HEK293 (cell line): ENCODE data around the gene STK10.

ENCODE experiments used
- CTCF ChIA-PET: fragments of 350-600 bp; formaldehyde crosslinking; extraction: SDS; loops from one replicate; lab custom pipeline; 2021; ENCODE audit warnings: antibody characterized with exemption; lab: Yijun Ruan, JAX
- POLR2A ChIA-PET: fragments of 300-600 bp; formaldehyde crosslinking; extraction: SDS; loops from one replicate; lab custom pipeline; 2020; ENCODE audit warnings: antibody characterized with exemption, inconsistent platforms; lab: Yijun Ruan, JAX
- H3K27ac ChIP-seq: fragments of 200-500 bp; sonication (Bioruptor generic); 2 replicates; pipeline ENCODE4 v1.5.1; 2014; ENCODE audit warnings: low read depth, low read length, control low read depth, inconsistent platforms; ENCODE audit errors: extremely low read depth
- H3K36me3 ChIP-seq, 2 experiments: fragments of 200-500 bp in 1 of 2; sonication (Bioruptor generic) in 1 of 2; 1 replicate in 1 of 2; 2 replicates in 1 of 2; pipeline ENCODE4 v1.5.1; 2014 to 2017; ENCODE audit warnings: inconsistent platforms in 2 of 2, low read length in 2 of 2; ENCODE audit not compliant: control insufficient read depth in 2 of 2, insufficient read depth in 1 of 2
- H3K4me1 ChIP-seq: fragments of 200-500 bp; sonication (Bioruptor generic); 2 replicates; pipeline ENCODE4 v1.5.1; 2014; ENCODE audit warnings: mild to moderate bottlenecking, low read length, inconsistent platforms; ENCODE audit not compliant: control insufficient read depth, insufficient read depth
- H3K4me3 ChIP-seq: 2 replicates; pipeline ENCODE4 v1.5.1; 2011; ENCODE audit warnings: low read depth, mild to moderate bottlenecking, control low read depth, low read length, moderate library complexity
- H3K9me3 ChIP-seq: fragments of 200-500 bp; sonication (Bioruptor generic); 2 replicates; pipeline ENCODE4 v1.5.1; 2014; ENCODE audit warnings: low read depth, low read length, inconsistent platforms; ENCODE audit not compliant: control insufficient read depth, insufficient read depth
- CTCF ChIP-seq: fragments of 450-650 bp; formaldehyde crosslinking; IDR thresholded peaks from 2 replicates; pipeline ENCODE4 v1.5.1; 2016; ENCODE audit warnings: missing biosample characterization, missing genetic modification characterization
- PRDM1 ChIP-seq: fragments of 450-650 bp; formaldehyde crosslinking; IDR thresholded peaks from 2 replicates; pipeline ENCODE4; 2016; ENCODE audit warnings: missing biosample characterization, missing genetic modification characterization
- PRDM6 ChIP-seq: fragments of 450-650 bp; formaldehyde crosslinking; IDR thresholded peaks from 2 replicates; pipeline ENCODE4 v1.5.1; 2017; ENCODE audit warnings: missing biosample characterization, missing genetic modification characterization
- SALL2 ChIP-seq: fragments of 450-650 bp; formaldehyde crosslinking; IDR thresholded peaks from 2 replicates; pipeline ENCODE4 v1.5.0; 2017; ENCODE audit warnings: missing biosample characterization, mild to moderate bottlenecking, missing genetic modification characterization, borderline replicate concordance
- SCRT1 ChIP-seq: fragments of 450-650 bp; formaldehyde crosslinking; IDR thresholded peaks from 2 replicates; pipeline ENCODE4 v1.5.1; 2016; ENCODE audit warnings: missing biosample characterization, missing genetic modification characterization, borderline replicate concordance
- ZNF10 ChIP-seq: fragments of 450-650 bp; formaldehyde crosslinking; IDR thresholded peaks from 2 replicates; pipeline ENCODE4 v1.5.1; 2017; ENCODE audit warnings: missing biosample characterization, missing genetic modification characterization
- ZNF362 ChIP-seq: fragments of 450-650 bp; formaldehyde crosslinking; IDR thresholded peaks from 2 replicates; pipeline ENCODE4 v1.5.1; 2016; ENCODE audit warnings: missing biosample characterization, missing genetic modification characterization
- ZNF366 ChIP-seq: fragments of 450-650 bp; formaldehyde crosslinking; conservative IDR thresholded peaks from 2 replicates; pipeline ENCODE4 v1.5.1; 2016; ENCODE audit warnings: missing biosample characterization, missing genetic modification characterization
- ZNF549 ChIP-seq: fragments of 450-650 bp; IDR thresholded peaks from 2 replicates; pipeline ENCODE4 v1.5.1; 2018; ENCODE audit warnings: missing biosample characterization, missing genetic modification characterization, mild to moderate bottlenecking, inconsistent platforms, moderate library complexity
- ZNF561 ChIP-seq: fragments of 450-650 bp; IDR thresholded peaks from 2 replicates; pipeline ENCODE4 v1.5.1; 2018; ENCODE audit warnings: missing biosample characterization, missing genetic modification characterization, borderline replicate concordance
- ZNF623 ChIP-seq: fragments of 450-650 bp; formaldehyde crosslinking; IDR thresholded peaks from 2 replicates; pipeline ENCODE4 v1.5.1; 2016; ENCODE audit warnings: missing biosample characterization, missing genetic modification characterization
- ZNF624 ChIP-seq: fragments of 450-650 bp; formaldehyde crosslinking; IDR thresholded peaks from 2 replicates; pipeline ENCODE4 v1.5.1; 2017; ENCODE audit warnings: missing biosample characterization, missing genetic modification characterization
- ZNF629 ChIP-seq: fragments of 450-650 bp; formaldehyde crosslinking; IDR thresholded peaks from 2 replicates; pipeline ENCODE4 v1.5.1; 2017; ENCODE audit warnings: missing biosample characterization, missing genetic modification characterization
- ZNF692 ChIP-seq: fragments of 450-650 bp; formaldehyde crosslinking; IDR thresholded peaks from 2 replicates; pipeline ENCODE4 v1.5.1; 2016; ENCODE audit warnings: missing biosample characterization, missing genetic modification characterization
- ZNF701 ChIP-seq: fragments of 450-650 bp; formaldehyde crosslinking; IDR thresholded peaks from 2 replicates; pipeline ENCODE4 v1.5.1; 2016; ENCODE audit warnings: missing biosample characterization, missing genetic modification characterization
- ZNF704 ChIP-seq: fragments of 450-650 bp; formaldehyde crosslinking; IDR thresholded peaks from 2 replicates; pipeline ENCODE4 v1.5.1; 2016; ENCODE audit warnings: missing biosample characterization, missing genetic modification characterization
- ZSCAN23 ChIP-seq: fragments of 450-650 bp; formaldehyde crosslinking; IDR thresholded peaks from 2 replicates; pipeline ENCODE4 v1.5.1; 2016; ENCODE audit warnings: missing biosample characterization, missing genetic modification characterization

Gene STK10

GRCh38 chr5:172193872-172194271 lies 5.8 kb upstream of the STK10 start, which contains the start of gene EFCAB9:
Gene EFCAB9 (plus strand): TSS chr5:172194172. CDS start chr5:172194173, 1 bp downstream.
- no peak within 1 kb of the TSS for H3K4me3 ChIP-seq
- ChIA-PET CTCF (no interaction called here), POLR2A (no interaction called here)
- H3K36me3 ChIP-seq = no peaks in the 10 kb centered on the region
- no peaks in the 10 kb centered on the region for H3K9me3 ChIP-seq
- H3K4me1 ChIP-seq = 0 out of 2 replicates have a peak, but pooled peaks cover 3% of the 10 kb centered on the region
- H3K27ac ChIP-seq = no peak within 1 kb of the TSS
- TF ChIP-seq ZNF362 (tag by site-specific recombination) = no peak
- no peak for TF ChIP-seq ZNF629 (tag by site-specific recombination)
- TF ChIP-seq ZNF692 = no peak
- TF ChIP-seq SCRT1 (tag by site-specific recombination) = no peak
- no peak for TF ChIP-seq SALL2 (tag by site-specific recombination)
- no peak for TF ChIP-seq ZNF10
- TF ChIP-seq ZNF704 (tag by site-specific recombination) = no peak
- no peak for TF ChIP-seq ZNF561
- no peak for TF ChIP-seq ZNF701
- TF ChIP-seq CTCF (tag by site-specific recombination) = no peak
- no peak for TF ChIP-seq PRDM6 (tag by site-specific recombination)
- TF ChIP-seq ZSCAN23 (tag by site-specific recombination) = no peak
- TF ChIP-seq ZNF623 (tag by site-specific recombination) = no peak
- no peak for TF ChIP-seq ZNF624
- TF ChIP-seq, all 188 proteins: peak for 0

GRCh38 chr5:172189693-172190296 lies 1.8 kb upstream of the STK10 start:
- CTCF ChIA-PET = interaction anchor here (0.6 to 4.6 kb wide), 19 partner anchors 8 to 421 kb away, joined by 3 to 44 read pairs (median 5); partner anchors contain the start of gene UBTD2
- no peak overlapping the region for H3K27ac ChIP-seq

More at GRCh38 chr5:172189693-172190296, 1.8 kb upstream of the STK10 start:
- POLR2A ChIA-PET = interaction anchor here (0.6 to 3.0 kb wide), 2 partner anchors 58 to 94 kb away, joined by 3 to 18 read pairs; partner anchors contain the start of gene UBTD2
- H3K4me1 ChIP-seq = peaks cover 4% of the 10 kb centered on the region; the same call in 1 of the 2 replicates
- TF ChIP-seq ZNF366 (tag by site-specific recombination) (peak; percentile 86), ZNF549 (tag by site-specific recombination) (no peak), PRDM1 (tag by site-specific recombination) (peak; percentile 100)
- TF ChIP-seq, all 188 proteins: peak for 2
- Histone ChIP-seq H3K4me3 (no peak overlapping the region), H3K36me3 (no peaks in the 10 kb centered on the region), H3K9me3 (no peaks in the 10 kb centered on the region)
